T-helper 2 cell treated with Interferon-gamma antibody and Interleukin-4, amounts not matched to agents 100 ng/mL and 5 ng/mL, for 36 hours (primary cell): ENCODE measurements around the gene COX11. TPM values are rescaled to one million over a fixed set of nuclear protein-coding genes. Genes with fewer than 3 reads are reported as not detected.

Experiments
- total RNA-seq: library from RNA; stranded (reverse); gene quantifications from 2 replicates; pipeline ENCODE4 v1.2.3, GENCODE V29; 2022

COX11 gene
- total RNA-seq, 1 donor from 2014 or later, result 50.7 TPM

Other genes with a start within 250 kb of the COX11 start
- 0.16 and 0.68 TPM in 2 replicates for gene TOM1L1, start 67.8 kb downstream of the COX11 start, total RNA-seq
- 8.8 and 9.6 TPM in 2 replicates for gene STXBP4, start 111 bp upstream of the COX11 start, total RNA-seq